Stimulated activated CD8-positive, alpha-beta memory T cell treated with anti-CD3 and anti-CD28 coated beads, Interleukin-4, amount 100 ng/mL, for 4 hours (primary cell): Measurements from ENCODE around the gene GTF3C5.
"Not testable (repeated sequence)": the region's sequence is repeated elsewhere in the genome, so short reads cannot be mapped to it uniquely, and the experiment has no call there.

Experiments used
- DNase-seq, 2 donors: peaks; one replicate each; pipeline ENCODE4 v3.0.0-alpha.2; 2020; ENCODE audit warnings: low read depth in 2 of 2, low spot score in 1 of 2

GTF3C5 gene

DNA sequence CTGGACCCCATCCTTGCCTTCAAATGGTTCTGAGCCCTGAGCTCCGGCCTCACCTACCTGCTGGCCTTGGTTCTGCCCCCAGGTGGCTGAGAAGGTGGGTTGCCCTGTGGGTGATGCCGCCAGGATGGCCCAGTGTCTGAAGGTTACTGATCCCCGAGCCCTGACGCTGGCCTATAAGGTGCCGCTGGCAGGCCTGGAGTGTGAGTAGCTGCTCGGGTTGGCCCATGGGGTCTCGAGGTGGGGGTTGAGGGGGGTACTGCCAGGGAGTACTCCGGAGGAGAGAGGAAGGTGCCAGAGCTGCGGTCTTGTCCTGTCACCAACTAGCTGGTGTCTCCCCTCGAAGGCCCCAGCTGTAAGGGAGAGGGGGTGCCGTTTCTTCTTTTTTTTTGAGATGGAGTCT is 36.2 kb downstream of the GTF3C5 start:
- DNase-seq, result no peak

- DNase-seq, result no peak
These were observed 37.0 kb downstream of the GTF3C5 start for GRCh38 chr9:133067813-133068212.

GRCh38 chr9:133068431-133068830 is 37.6 kb downstream of the GTF3C5 start:
- not testable (repeated sequence) for DNase-seq

GRCh38 chr9:133070500-133070961 is 39.7 kb downstream of the GTF3C5 start:
- not testable (repeated sequence) for DNase-seq

GRCh38 chr9:133070985-133071384 is 40.2 kb downstream of the GTF3C5 start:
- not testable (repeated sequence) for DNase-seq

GRCh38 chr9:133071484-133072150 is 40.8 kb downstream of the GTF3C5 start:
- no peak for DNase-seq

DNA sequence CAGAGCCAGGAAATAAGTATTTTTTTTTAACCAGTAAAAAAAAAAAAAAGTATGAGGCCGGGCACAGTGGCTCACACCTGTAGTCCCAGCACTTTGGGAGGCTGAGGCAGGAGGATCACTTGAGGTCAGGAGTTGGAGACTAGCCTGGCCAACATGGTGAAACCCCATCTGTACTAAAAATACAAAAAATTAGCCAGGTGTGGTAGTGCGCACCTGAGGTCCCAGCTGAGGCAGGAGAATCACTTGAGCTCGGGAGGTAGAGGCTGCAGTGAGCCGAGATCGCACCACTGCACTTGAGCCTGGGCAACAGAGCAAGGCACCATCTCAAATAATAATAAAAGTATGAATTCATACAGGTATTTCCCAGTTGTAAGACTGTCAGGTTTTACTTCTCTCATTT is 41.4 kb downstream of the GTF3C5 start:
- not testable (repeated sequence) for DNase-seq

GRCh38 chr9:133073086-133074014 is 42.6 kb downstream of the GTF3C5 start:
- DNase-seq, result no peak

DNA sequence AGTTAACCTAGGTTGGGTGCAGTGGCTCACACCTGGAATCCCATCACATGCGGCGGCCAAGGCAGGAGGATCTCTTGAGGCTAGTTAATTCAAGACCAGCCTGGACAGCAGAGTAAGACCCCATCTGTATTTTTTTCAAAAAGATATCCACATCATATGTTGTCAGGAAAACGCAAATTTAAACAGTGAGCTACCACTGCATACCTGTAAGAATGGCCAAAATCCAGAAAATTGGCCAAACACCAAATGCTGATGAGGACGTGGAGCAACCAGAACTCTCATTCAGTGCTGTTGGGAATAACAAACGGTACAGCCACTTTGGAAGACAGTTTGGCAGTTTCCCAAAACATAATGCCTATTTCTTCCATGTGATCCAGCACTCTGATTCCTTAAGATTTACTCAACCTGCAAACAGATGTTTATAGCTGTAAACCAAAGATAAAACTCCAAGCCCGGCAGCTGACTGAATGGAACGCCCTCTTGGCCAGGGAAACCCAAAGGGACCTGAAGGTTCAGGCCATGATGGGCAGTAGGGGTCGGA is 43.4 kb downstream of the GTF3C5 start:
- DNase-seq, result no peak

DNA sequence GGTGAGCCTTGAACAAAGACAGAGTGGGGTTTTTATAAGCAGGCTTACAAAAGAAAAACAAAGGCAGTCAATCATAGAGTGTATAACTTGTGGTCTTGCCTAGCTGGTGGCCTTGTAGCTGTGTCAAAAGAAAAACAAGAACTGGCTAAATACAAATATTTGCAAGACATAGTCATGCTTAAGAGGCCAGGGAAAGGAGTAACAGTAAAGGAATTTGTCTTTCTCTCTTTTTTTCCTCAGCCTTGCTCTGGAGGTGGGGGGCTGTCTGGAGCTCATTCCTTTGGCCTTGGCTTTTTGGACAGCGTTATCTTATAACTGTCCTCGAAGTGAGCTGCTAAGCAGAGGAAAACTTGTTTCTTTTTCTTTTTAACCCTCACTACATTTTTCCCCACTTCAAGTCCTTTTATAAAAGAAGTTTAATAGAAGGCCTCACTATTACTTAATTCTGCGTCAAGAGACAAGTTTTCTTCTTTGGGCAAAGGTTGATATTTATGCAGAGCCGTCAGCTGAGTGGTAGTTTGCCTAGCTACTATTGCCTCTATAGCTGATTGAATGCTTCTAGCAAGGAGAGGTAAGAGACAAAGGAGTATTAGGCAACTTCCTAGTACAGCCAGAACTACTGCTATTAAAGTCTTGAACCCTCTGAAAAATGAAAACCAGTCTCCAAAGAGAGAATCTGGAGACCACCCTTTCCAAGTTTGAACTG is 45.3 kb downstream of the GTF3C5 start:
- no peak for DNase-seq

- DNase-seq, result no peak
These were observed 45.9 kb downstream of the GTF3C5 start for GRCh38 chr9:133076691-133077090.

- DNase-seq, result no peak
These were observed 47.7 kb downstream of the GTF3C5 start for GRCh38 chr9:133078486-133078885.

- no peak for DNase-seq
These were observed 49.4 kb downstream of the GTF3C5 start for GRCh38 chr9:133080161-133080560.

DNA sequence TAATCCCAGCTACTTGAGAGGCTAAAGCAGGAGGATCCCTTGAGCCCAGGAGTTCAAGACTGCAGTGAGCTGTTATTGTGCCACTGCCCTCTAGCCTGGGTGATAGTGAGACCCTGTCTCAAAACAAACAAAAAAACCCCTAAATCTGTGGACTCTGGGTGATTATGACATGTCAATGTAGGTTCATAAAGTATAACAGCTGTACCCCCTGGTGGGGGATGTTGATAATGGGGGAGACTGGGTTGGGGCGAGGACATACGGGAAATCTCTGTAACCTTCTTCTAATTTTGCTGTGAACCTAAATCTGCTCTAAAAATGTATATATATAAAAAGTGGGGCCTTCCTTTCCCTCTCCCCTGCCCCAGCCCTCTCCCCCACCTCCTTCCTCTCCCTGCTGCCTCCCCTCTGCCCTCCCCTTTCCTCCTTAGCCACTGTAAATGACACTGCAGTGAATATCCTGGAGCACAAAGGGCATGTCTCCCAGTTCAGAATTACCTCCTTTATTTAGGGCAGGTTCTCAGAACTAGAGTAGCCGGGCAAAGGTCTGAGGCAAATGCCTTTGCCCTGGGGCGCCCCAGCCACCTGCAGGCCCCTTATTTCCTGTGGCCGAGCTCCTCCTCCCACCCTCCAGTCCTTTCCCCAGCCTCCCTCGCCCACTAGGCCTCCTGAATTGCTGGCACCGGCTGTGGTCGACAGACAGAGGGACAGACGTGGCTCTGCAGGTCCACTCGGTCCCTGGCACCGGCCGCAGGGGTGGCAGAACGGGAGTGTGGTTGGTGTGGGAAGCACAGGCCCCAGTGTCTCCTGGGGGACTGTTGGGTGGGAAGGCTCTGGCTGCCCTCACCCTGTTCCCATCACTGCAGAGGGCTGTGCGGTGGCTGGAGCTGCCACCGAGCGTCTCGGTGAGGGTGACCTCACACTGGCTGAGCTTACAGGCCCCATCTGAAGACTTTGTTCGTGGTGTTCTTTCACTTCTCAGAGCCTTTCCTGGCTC is 50.3 kb downstream of the GTF3C5 start:
- DNase-seq, result not testable (repeated sequence)

- not testable (repeated sequence) for DNase-seq
These were observed 51.3 kb downstream of the GTF3C5 start for GRCh38 chr9:133081957-133082644.

- not testable (repeated sequence) for DNase-seq
These were observed 52.9 kb downstream of the GTF3C5 start for GRCh38 chr9:133083688-133084087.

DNA sequence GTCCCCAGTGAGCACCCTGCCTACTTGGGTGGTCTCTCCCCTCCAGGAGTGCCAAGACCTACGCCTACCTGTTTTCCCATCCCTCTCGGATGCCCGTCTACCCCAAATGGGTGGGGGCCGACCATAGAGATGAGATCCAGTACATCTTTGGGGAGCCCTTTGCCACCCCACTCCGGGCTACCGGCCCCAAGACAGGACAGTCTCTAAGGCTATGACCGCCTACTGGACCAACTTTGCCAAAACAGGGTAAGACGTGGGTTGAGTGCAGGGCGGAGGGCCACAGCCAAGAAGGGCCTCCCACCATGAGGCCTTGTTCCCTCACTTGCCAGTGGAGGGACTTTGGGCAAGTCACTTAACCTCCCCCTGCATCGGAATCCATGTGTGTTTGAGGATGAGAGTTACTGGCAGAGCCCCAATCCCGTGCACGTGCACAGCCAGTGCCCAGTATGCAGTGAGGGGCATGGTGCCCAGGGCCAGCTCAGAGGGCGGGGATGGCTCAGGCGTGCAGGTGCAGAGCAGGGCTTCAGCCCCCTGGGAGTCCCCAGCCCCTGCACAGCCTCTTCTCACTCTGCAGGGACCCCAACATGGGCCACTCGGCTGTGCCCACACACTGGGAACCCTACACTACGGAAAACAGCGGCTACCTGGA is 55.5 kb downstream of the GTF3C5 start:
- DNase-seq, result not testable (repeated sequence)

DNA sequence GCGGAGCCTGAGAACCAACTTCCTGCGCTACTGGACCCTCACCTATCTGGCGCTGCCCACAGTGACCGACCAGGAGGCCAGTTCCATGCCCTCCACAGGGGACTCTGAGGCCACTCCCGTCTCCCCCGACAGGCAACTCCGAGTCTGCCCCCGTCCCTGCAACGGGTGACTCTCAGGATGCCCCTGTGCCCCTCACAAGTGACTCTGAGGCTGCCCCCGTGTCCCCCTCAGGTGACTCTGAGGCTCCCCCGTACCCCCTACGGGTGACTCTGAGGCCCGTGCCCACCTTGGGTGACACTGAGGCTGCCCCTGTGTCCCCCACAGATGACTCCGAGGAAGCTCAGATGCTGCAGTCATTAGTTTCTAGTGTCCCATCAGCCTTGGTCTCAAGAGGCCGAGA is 56.1 kb downstream of the GTF3C5 start:
- no peak for DNase-seq
